Activated CD8-positive, alpha-beta T cell treated with anti-CD3 and anti-CD28 coated beads for 36 hours (primary cell): ENCODE measurements around the gene CCR5. TPM values are rescaled to one million over a fixed set of nuclear protein-coding genes. Genes with fewer than 3 reads are reported as not detected.

Source experiments
- ATAC-seq: fragments of 200-7000 bp; cut with Tn5 transposase; one replicate; pipeline ENCODE4 v1.10.0; 2021; ENCODE audit warnings: mild to moderate bottlenecking, moderate library complexity
- CTCF ChIA-PET: fragments of 350-600 bp; sonication (Branson Sonifier 250); formaldehyde crosslinking; loops from one replicate; lab custom pipeline; 2021; ENCODE audit warnings: antibody characterized with exemption; lab: Charles Lee
- POLR2A ChIA-PET: fragments of 350-600 bp; sonication (Branson Sonifier 250); formaldehyde crosslinking; loops from one replicate; lab custom pipeline; 2021; ENCODE audit warnings: antibody characterized with exemption; lab: Charles Lee
- DNase-seq: peaks from one replicate; pipeline ENCODE4 v3.0.0-alpha.2; 2020
- H3K27ac Mint-ChIP-seq: one replicate; pipeline ENCODE4 v1.8.0; 2021; ENCODE audit warnings: mild to moderate bottlenecking, mixed read lengths
- H3K27me3 Mint-ChIP-seq: one replicate; pipeline ENCODE4 v1.8.0; 2021; ENCODE audit warnings: mixed read lengths
- H3K36me3 Mint-ChIP-seq: one replicate; pipeline ENCODE4 v1.8.0; 2021; ENCODE audit warnings: low read depth, mixed read lengths
- H3K4me1 Mint-ChIP-seq: one replicate; pipeline ENCODE4 v1.8.0; 2021; ENCODE audit warnings: low read depth, mixed read lengths
- H3K4me3 Mint-ChIP-seq: one replicate; pipeline ENCODE4 v1.8.0; 2021; ENCODE audit warnings: mild to moderate bottlenecking, moderate library complexity, mixed read lengths
- H3K9me3 Mint-ChIP-seq: one replicate; pipeline ENCODE4 v1.8.0; 2021; ENCODE audit warnings: mixed read lengths
- CTCF ChIP-seq: fragments of 200-600 bp; IDR thresholded peaks from one replicate; pipeline ENCODE4 v1.8.0; 2022; ENCODE audit warnings: antibody characterized with exemption, mild to moderate bottlenecking
- intact Hi-C: fragments of 100-400 bp; cut with micrococcal nuclease; formaldehyde crosslinking; loops from one replicate; pipeline ENCODE4 v1.10.0; 2022
- total RNA-seq, 2 experiments: library from RNA; stranded (reverse); gene quantifications; one replicate each; pipeline ENCODE4 v1.2.3, GENCODE V29; 2021

The CCR5 gene
- total RNA-seq, 2 experiments from 2014 or later = 1.7 to 2.2 TPM

DNA sequence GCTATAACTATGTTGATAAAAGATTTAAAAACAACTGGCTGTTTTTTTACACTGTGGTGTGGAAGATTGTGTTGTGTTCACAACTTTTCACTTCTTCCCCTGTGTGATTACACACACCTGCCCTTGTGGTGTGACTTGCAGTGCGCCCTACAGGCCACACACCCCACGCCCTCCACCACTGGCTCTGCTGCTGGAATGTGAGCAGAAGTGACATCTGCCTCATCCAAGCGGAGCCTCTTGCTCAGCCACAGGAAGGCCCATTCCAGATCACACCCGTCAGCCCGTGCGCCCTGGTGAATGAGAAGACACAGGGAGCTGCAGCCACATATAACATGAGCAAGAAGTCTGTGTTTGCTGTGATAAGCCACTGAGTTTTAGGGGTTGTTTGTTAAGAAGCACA, 9.8 kb upstream of the CCR5 start:
- no peak for TF ChIP-seq CTCF
- ATAC-seq = peak; percentile 18
- Mint-ChIP-seq H3K9me3 (no peaks in the 10 kb centered on the region), H3K27me3 (peaks cover 8% of the 10 kb centered on the region), H3K27ac (peak overlapping the region; percentile 28), H3K4me1 (peaks cover 23% of the 10 kb centered on the region), H3K36me3 (no peaks in the 10 kb centered on the region), H3K4me3 (no peak overlapping the region)
- DNase-seq = no peak
- POLR2A ChIA-PET = interaction anchor here (0.9 to 1.6 kb wide), 3 partner anchors 9 to 153 kb away, joined by 3 to 12 read pairs (median 3); partner anchors contain the start of genes CCR1 and CCR5
- intact Hi-C loops = no loop called here
- CTCF ChIA-PET = interaction anchor here (1.0 to 2.1 kb wide), 5 partner anchors 9 to 151 kb away, joined by 3 to 7 read pairs (median 4); partner anchors contain the start of gene CCR5

- no peak for TF ChIP-seq CTCF
- Mint-ChIP-seq H3K27me3 (peaks cover 6% of the 10 kb centered on the region), H3K27ac (no peak overlapping the region), H3K4me3 (no peak overlapping the region), H3K9me3 (no peaks in the 10 kb centered on the region), H3K36me3 (no peaks in the 10 kb centered on the region), H3K4me1 (peaks cover 29% of the 10 kb centered on the region)
- intact Hi-C loops = no loop called here
- POLR2A ChIA-PET = interaction anchor here (0.6 to 1.4 kb wide), 3 partner anchors 66 to 992 kb away, joined by 3 read pairs; partner anchors contain the start of gene CCR1
- CTCF ChIA-PET = interaction anchor here (1.1 to 1.7 kb wide), 2 partner anchors 85 to 152 kb away, joined by 3 read pairs; no protein-coding TSS in a partner anchor
- DNase-seq = peak; percentile 16
- ATAC-seq = peak; percentile 32
Observed at GRCh38 chr3:46361408-46362283, 9.1 kb upstream of the CCR5 start.

DNA sequence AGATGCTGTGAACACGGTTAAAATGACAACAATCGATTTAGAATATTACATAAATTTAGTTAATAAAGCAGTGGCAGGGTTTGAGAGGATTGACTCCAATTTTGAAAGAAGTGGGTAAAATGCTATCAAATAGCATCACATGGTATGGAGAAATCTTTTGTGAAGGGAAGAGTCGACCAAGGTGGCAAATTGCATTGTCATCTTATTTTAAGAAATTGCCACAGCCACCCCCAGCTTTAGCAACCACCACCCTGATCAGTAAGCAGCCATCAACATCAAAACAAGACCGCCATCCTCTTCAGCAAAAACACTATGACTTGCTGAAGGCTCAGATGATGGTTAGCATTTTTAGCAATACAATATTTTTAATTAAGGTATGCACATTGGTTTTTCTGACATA, 5.7 kb upstream of the CCR5 start:
- Mint-ChIP-seq H3K4me3 (no peak overlapping the region), H3K36me3 (no peaks in the 10 kb centered on the region), H3K27me3 (peaks cover 4% of the 10 kb centered on the region), H3K4me1 (peaks cover 40% of the 10 kb centered on the region), H3K9me3 (no peaks in the 10 kb centered on the region), H3K27ac (no peak overlapping the region)
- CTCF ChIA-PET = interaction anchor here (1.6 to 2.3 kb wide), 3 partner anchors 13 to 89 kb away, joined by 4 to 11 read pairs (median 11); no protein-coding TSS in a partner anchor
- POLR2A ChIA-PET = no interaction called here
- TF ChIP-seq CTCF = no peak
- ATAC-seq (no peak), DNase-seq (no peak)
- intact Hi-C loops = no loop called here

GRCh38 chr3:46365737-46366524, 4.8 kb upstream of the CCR5 start:
- peaks cover 4% of the 10 kb centered on the region for H3K27me3 Mint-ChIP-seq
- DNase-seq (no peak), ATAC-seq (no peak)
- CTCF ChIA-PET = interaction anchor here (1.0 to 10.3 kb wide), 2 partner anchors 42 to 92 kb away, joined by 3 to 156 read pairs; no protein-coding TSS in a partner anchor
- no peak overlapping the region for H3K27ac Mint-ChIP-seq
- POLR2A ChIA-PET = no interaction called here
- intact Hi-C loops = no loop called here
- no peak for TF ChIP-seq CTCF
- H3K4me1 Mint-ChIP-seq = peaks cover 42% of the 10 kb centered on the region
- H3K4me3 Mint-ChIP-seq = no peak overlapping the region
- no peaks in the 10 kb centered on the region for H3K36me3 Mint-ChIP-seq
- H3K9me3 Mint-ChIP-seq = no peaks in the 10 kb centered on the region
